IMR-90 (cell line): ENCODE measurements around the gene RAB42. TPM values are rescaled to one million over a fixed set of nuclear protein-coding genes. Genes with fewer than 3 reads are reported as not detected.

Experiments used
- ATAC-seq: fragments of 200-7000 bp; cut with Tn5 transposase; 2 replicates; pipeline ENCODE4 v1.9.1; 2020; ENCODE audit warnings: low read depth, mild to moderate bottlenecking, moderate library complexity
- Bru-seq: library from RNA; stranded (reverse); fragments of 400-500 nt; gene quantifications from one replicate; lab custom pipeline; 2021; lab: Mats Ljungman, UMichigan
- BruChase-seq, 2 experiments: library from RNA; stranded (reverse); fragments of 400-500 nt; gene quantifications; one replicate each; lab custom pipeline; 2021; lab: Mats Ljungman, UMichigan
- BruUV-seq: library from RNA; stranded (reverse); fragments of 400-500 nt; replicated peaks from 2 replicates; lab custom pipeline; 2021; lab: Mats Ljungman, UMichigan
- CTCF ChIA-PET: fragments of 300-600 bp; formaldehyde crosslinking; extraction: SDS; loops from one replicate; lab custom pipeline; 2021; ENCODE audit warnings: antibody characterized with exemption; lab: Yijun Ruan, JAX
- POLR2A ChIA-PET: fragments of 300-600 bp; sonication (Branson Sonifier 250); formaldehyde crosslinking; loops from one replicate; lab custom pipeline; 2022; ENCODE audit warnings: antibody characterized with exemption; ENCODE audit not compliant: unreplicated experiment; lab: Charles Lee
- DNase-seq: peaks from one replicate; pipeline ENCODE4 v3.0.0; 2013
- H2AFZ ChIP-seq: replicated peaks from 2 replicates; pipeline ENCODE3; 2013; ENCODE audit warnings: low read length, mild to moderate bottlenecking; ENCODE audit not compliant: poor library complexity
- H2AK5ac ChIP-seq: 2 replicates; pipeline ENCODE4 v1.6.1; 2013; ENCODE audit warnings: low read depth, low read length, inconsistent platforms
- H2AK9ac ChIP-seq: replicated peaks from 2 replicates; pipeline ENCODE3; 2013; ENCODE audit warnings: mild to moderate bottlenecking, low read depth, low read length, moderate library complexity; ENCODE audit not compliant: poor library complexity
- H2BK120ac ChIP-seq: 2 replicates; pipeline ENCODE4 v1.6.1; 2013; ENCODE audit warnings: low read depth, low read length, inconsistent platforms
- H2BK15ac ChIP-seq: 3 replicates; pipeline ENCODE4 v1.6.1; 2013; ENCODE audit warnings: low read depth, low read length, inconsistent platforms
- H2BK20ac ChIP-seq: 2 replicates; pipeline ENCODE4 v1.6.1; 2013; ENCODE audit warnings: low read depth, mild to moderate bottlenecking, inconsistent platforms, low read length, moderate library complexity
- H2BK5ac ChIP-seq: 2 replicates; pipeline ENCODE4 v1.6.1; 2013; ENCODE audit warnings: mild to moderate bottlenecking, low read depth, low read length, inconsistent platforms; ENCODE audit not compliant: poor library complexity, severe bottlenecking
- H3K14ac ChIP-seq: replicated peaks from 2 replicates; pipeline ENCODE4 v1.6.1; 2013; ENCODE audit warnings: low read depth, low read length, inconsistent platforms
- H3K18ac ChIP-seq: 2 replicates; pipeline ENCODE4 v1.6.1; 2013; ENCODE audit warnings: low read depth, low read length, control low read depth
- H3K23ac ChIP-seq: 2 replicates; pipeline ENCODE4 v1.6.1; 2013; ENCODE audit warnings: low read depth, low read length, inconsistent platforms
- H3K27ac ChIP-seq: 2 replicates; pipeline ENCODE4 v1.5.1; 2013; ENCODE audit warnings: mild to moderate bottlenecking, control low read depth, low read length; ENCODE audit not compliant: insufficient read depth
- H3K27me3 ChIP-seq: 2 replicates; pipeline ENCODE4 v1.6.1; 2013; ENCODE audit warnings: low read length; ENCODE audit not compliant: control insufficient read depth, insufficient read depth
- H3K36me3 ChIP-seq: 2 replicates; pipeline ENCODE4 v1.6.1; 2013; ENCODE audit warnings: low read length, mixed read lengths; ENCODE audit not compliant: control insufficient read depth, insufficient read depth
- H3K4ac ChIP-seq: 2 replicates; pipeline ENCODE4 v1.6.1; 2013; ENCODE audit warnings: low read depth, low read length, inconsistent platforms
- H3K4me1 ChIP-seq: 2 replicates; pipeline ENCODE4 v1.6.1; 2013; ENCODE audit warnings: low read length, mixed read lengths; ENCODE audit not compliant: control insufficient read depth, insufficient read depth
- H3K4me2 ChIP-seq: 2 replicates; pipeline ENCODE4 v1.6.1; 2013; ENCODE audit warnings: low read depth, mild to moderate bottlenecking, control low read depth, low read length, moderate library complexity
- H3K4me3 ChIP-seq: 2 replicates; pipeline ENCODE4 v1.5.1; 2013; ENCODE audit warnings: low read depth, mild to moderate bottlenecking, control low read depth, low read length, moderate library complexity; ENCODE audit not compliant: insufficient read depth
- H3K56ac ChIP-seq: 2 replicates; pipeline ENCODE4 v1.6.1; 2013; ENCODE audit warnings: low read length, inconsistent platforms; ENCODE audit not compliant: insufficient read depth; ENCODE audit errors: extremely low read depth
- H3K79me1 ChIP-seq, 2 experiments: 2 replicates each; pipeline ENCODE4 v1.6.1; 2013; ENCODE audit warnings: low read length in 2 of 2, inconsistent platforms in 1 of 2, low read depth in 1 of 2
- H3K9ac ChIP-seq: 2 replicates; pipeline ENCODE4 v1.6.1; 2013; ENCODE audit warnings: low read depth, low read length, control low read depth
- H3K9me1 ChIP-seq: 2 replicates; pipeline ENCODE4 v1.6.1; 2013; ENCODE audit warnings: low read length, inconsistent platforms; ENCODE audit not compliant: insufficient read depth
- H3K9me3 ChIP-seq: 2 replicates; pipeline ENCODE4 v1.6.1; 2013; ENCODE audit warnings: low read length; ENCODE audit not compliant: control insufficient read depth, insufficient read depth
- H4K20me1 ChIP-seq: 2 replicates; pipeline ENCODE4 v1.6.1; 2013; ENCODE audit warnings: low read length, inconsistent platforms; ENCODE audit not compliant: insufficient read depth
- H4K5ac ChIP-seq: 2 replicates; pipeline ENCODE4 v1.6.1; 2013; ENCODE audit warnings: mild to moderate bottlenecking, low read depth, low read length, control low read depth
- H4K8ac ChIP-seq, 2 experiments: 2 replicates each; pipeline ENCODE4 v1.6.1; 2013; ENCODE audit warnings: low read depth in 2 of 2, low read length in 2 of 2, control low read depth in 1 of 2, inconsistent platforms in 1 of 2
- H4K91ac ChIP-seq: 2 replicates; pipeline ENCODE4 v1.6.1; 2013; ENCODE audit warnings: low read depth, low read length, inconsistent platforms; ENCODE audit not compliant: insufficient read depth
- BHLHE40 ChIP-seq: fragments of 150-350 bp; IDR thresholded peaks from 2 replicates; pipeline ENCODE4 v1.6.1; 2016; ENCODE audit warnings: mild to moderate bottlenecking, low read depth, low read length
- CEBPB ChIP-seq: IDR thresholded peaks from 2 replicates; pipeline ENCODE4 v1.6.1; 2012; ENCODE audit warnings: low read depth, low read length, improper control_type of control experiment
- CHD1 ChIP-seq: IDR thresholded peaks from 2 replicates; pipeline ENCODE4 v1.6.1; 2012; ENCODE audit warnings: low read depth, low read length, improper control_type of control experiment
- FOS ChIP-seq: fragments of 150-350 bp; IDR thresholded peaks from 2 replicates; pipeline ENCODE4 v1.6.1; 2016; ENCODE audit warnings: low read depth, low read length
- MAFK ChIP-seq: IDR thresholded peaks from 2 replicates; pipeline ENCODE4 v1.6.1; 2012; ENCODE audit warnings: low read depth, low read length, improper control_type of control experiment
- MAZ ChIP-seq: IDR thresholded peaks from 2 replicates; pipeline ENCODE4 v1.6.1; 2012; ENCODE audit warnings: low read depth, mild to moderate bottlenecking, low read length, improper control_type of control experiment, moderate library complexity, borderline replicate concordance
- MXI1 ChIP-seq: IDR thresholded peaks from 2 replicates; pipeline ENCODE4 v1.6.1; 2012; ENCODE audit warnings: low read depth, mild to moderate bottlenecking, low read length, moderate library complexity, borderline replicate concordance
- NFE2L2 ChIP-seq: fragments of 150-350 bp; IDR thresholded peaks from 2 replicates; pipeline ENCODE4 v1.6.1; 2016; ENCODE audit warnings: low read depth, mild to moderate bottlenecking, low read length
- POLR2A ChIP-seq: IDR thresholded peaks from 2 replicates; pipeline ENCODE4 v1.6.1; 2012; ENCODE audit warnings: mild to moderate bottlenecking, low read depth, low read length
- RAD21 ChIP-seq: IDR thresholded peaks from 2 replicates; pipeline ENCODE4 v1.6.1; 2012; ENCODE audit warnings: low read length, improper control_type of control experiment
- RFX5 ChIP-seq: IDR thresholded peaks from 2 replicates; pipeline ENCODE4 v1.8.0; 2012; ENCODE audit warnings: low read depth, mild to moderate bottlenecking, low read length, moderate library complexity
- SMC3 ChIP-seq: fragments of 150-350 bp; IDR thresholded peaks from 2 replicates; pipeline ENCODE4 v1.6.1; 2016; ENCODE audit warnings: low read depth, mild to moderate bottlenecking, antibody characterized with exemption, low read length, moderate library complexity
- WGBS, 2 experiments: methylation state at CpG; one replicate each; pipeline versions ENCODE4 v1.1.5 to v1.1.7; 2013; ENCODE audit warnings: missing lambda C conversion rate in 2 of 2; ENCODE audit not compliant: insufficient read length in 1 of 2; ENCODE audit errors: extremely low coverage in 2 of 2; 5-methylcytosine and 5-hydroxymethylcytosine counted together
- dilution Hi-C: fragments of 300-500 bp; cut with HindIII; formaldehyde crosslinking; loops from one replicate; pipeline ENCODE4 v1.14.3; 2018; ENCODE audit warnings: low sequenced_read_pairs; ENCODE audit not compliant: unreplicated experiment
- in situ Hi-C: fragments of 300-500 bp; cut with MboI; formaldehyde crosslinking; loops from 3 replicates; pipeline ENCODE4 v1.14.3; 2019; ENCODE audit warnings: low sequenced_read_pairs, inconsistent platforms, mixed read lengths
- intact Hi-C: fragments of 100-400 bp; cut with micrococcal nuclease; formaldehyde crosslinking; loops from 2 replicates; pipeline ENCODE4 v1.10.0; 2022
- long read RNA-seq: library from polyadenylated mRNA; unstranded; transcript quantifications from one replicate; pipeline ENCODE4 v2.0.0, GENCODE V29; 2021; ENCODE audit not compliant: unreplicated experiment
- polyA plus RNA-seq, 3 experiments: library from polyadenylated mRNA; depleted of rRNA; stranded (reverse); fragments of >200 nt; gene quantifications; 2 replicates each; pipeline ENCODE4 v1.2.3, GENCODE V29; 2012; ENCODE audit warnings: low replicate concordance in 1 of 3
- total RNA-seq: library from RNA; depleted of rRNA; stranded (reverse); fragments of >200 nt; gene quantifications from 2 replicates; pipeline ENCODE4 v1.2.3, GENCODE V29; 2012; rRNA removed
- TF ChIP-seq, protein P1 (sequence below): fragments of 150-350 bp; IDR thresholded peaks from 2 replicates; pipeline ENCODE4 v1.6.1; 2017; ENCODE audit warnings: mild to moderate bottlenecking, antibody characterized with exemption, low read length, low read depth

The RAB42 gene, protein sequence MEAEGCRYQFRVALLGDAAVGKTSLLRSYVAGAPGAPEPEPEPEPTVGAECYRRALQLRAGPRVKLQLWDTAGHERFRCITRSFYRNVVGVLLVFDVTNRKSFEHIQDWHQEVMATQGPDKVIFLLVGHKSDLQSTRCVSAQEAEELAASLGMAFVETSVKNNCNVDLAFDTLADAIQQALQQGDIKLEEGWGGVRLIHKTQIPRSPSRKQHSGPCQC
- 0.83 and 0.90 TPM in 2 replicates for total RNA-seq
- 0.36 and 0.77 TPM in 2 replicates for polyA plus RNA-seq (2012; rRNA removed)
- 0.66 and 1.3 TPM in 2 replicates for polyA plus RNA-seq (2012; cell fraction: cytosol; rRNA removed)
- 0.22 and 0.24 TPM in 2 replicates for polyA plus RNA-seq (2012; cell fraction: nucleus; rRNA removed; ENCODE audit: low replicate concordance)
- percentile 23 among the genes with signal in this experiment for Bru-seq, nascent RNA
- percentile 32 among the genes with signal in this experiment for BruChase-seq, experiment 1, labeled RNA remaining after a 6-hour chase
- BruChase-seq, experiment 2, labeled RNA remaining after a 2-hour chase: percentile 41 among the genes with signal in this experiment
- long read RNA-seq, partial matches to known transcripts: 0 of 2 reads
- long read RNA-seq, other reads (novel, unspliced or antisense): 1 of 2 reads

DNA sequence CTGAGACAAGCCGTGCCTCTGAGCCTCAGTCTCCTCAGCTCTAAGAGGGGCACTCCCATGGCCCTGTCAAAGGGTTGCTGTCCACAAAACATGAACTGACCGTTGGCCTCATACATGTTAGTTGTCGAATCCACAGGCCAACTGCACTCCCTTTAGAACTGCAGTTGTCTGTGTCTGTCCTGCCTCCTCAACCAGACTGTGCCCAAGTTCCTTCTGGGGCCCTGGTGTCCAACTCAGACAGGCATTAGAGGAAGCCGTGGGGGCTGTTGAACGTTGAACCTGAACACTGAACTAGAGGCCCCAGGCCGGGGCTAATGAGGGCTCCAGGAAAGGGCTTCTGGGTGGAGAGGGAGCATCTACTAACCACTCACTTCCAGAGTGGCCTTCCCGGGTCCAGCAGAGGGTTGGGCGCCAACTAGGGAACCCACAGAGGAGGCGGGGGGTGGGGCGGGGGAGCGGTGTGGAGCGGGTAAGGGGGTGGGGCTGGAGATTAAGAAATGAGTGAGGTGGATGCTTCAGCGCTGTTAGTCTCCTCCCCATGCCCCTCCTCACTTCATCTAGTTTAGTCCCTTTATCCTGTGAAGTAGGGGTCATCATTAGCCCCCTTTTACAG lies at the start of gene RAB42:
RAB42 (plus strand) TSS at position 558 of the 613 bp plus-strand sequence. CDS start 247 bp downstream, outside the sequence.
- peak within 1 kb of the TSS; percentile 86 for H2AFZ ChIP-seq
- no peaks in the 10 kb centered on the region for H3K36me3 ChIP-seq
- H4K5ac ChIP-seq: no peak within 1 kb of the TSS; the same call in 1 of the 2 replicates
- in situ Hi-C loops: no loop called here
- no peak within 1 kb of the TSS for H3K27ac ChIP-seq
- H4K20me1 ChIP-seq: no peaks in the 10 kb centered on the region
- no peak within 1 kb of the TSS for H3K18ac ChIP-seq
- H3K4me1 ChIP-seq: peaks cover 6% of the 10 kb centered on the region
- peak within 1 kb of the TSS; percentile 35; the same call in 1 of the 2 replicates for H3K4ac ChIP-seq
- no peaks in the 10 kb centered on the region for H3K9me3 ChIP-seq
- H2BK20ac ChIP-seq: no peak within 1 kb of the TSS
- POLR2A ChIA-PET: no interaction called here
- 83% methylated on average over 3 of the region's 13 CpGs; no CpG with 5 or more reads in 1 of the 2 experiments for WGBS, 2 experiments
- H4K91ac ChIP-seq: no peak within 1 kb of the TSS
- TF ChIP-seq NFE2L2: no peak
- TF ChIP-seq RFX5: no peak
- TF ChIP-seq RAD21: no peak
- TF ChIP-seq MXI1: no peak
- no peak for TF ChIP-seq CEBPB
- TF ChIP-seq CHD1: no peak
- TF ChIP-seq, protein P1, sequence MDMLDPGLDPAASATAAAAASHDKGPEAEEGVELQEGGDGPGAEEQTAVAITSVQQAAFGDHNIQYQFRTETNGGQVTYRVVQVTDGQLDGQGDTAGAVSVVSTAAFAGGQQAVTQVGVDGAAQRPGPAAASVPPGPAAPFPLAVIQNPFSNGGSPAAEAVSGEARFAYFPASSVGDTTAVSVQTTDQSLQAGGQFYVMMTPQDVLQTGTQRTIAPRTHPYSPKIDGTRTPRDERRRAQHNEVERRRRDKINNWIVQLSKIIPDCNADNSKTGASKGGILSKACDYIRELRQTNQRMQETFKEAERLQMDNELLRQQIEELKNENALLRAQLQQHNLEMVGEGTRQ: no peak
- no peak for TF ChIP-seq MAFK
- TF ChIP-seq MAZ: no peak
- no peak for TF ChIP-seq SMC3
- TF ChIP-seq FOS: no peak
- no peak for TF ChIP-seq POLR2A
- no peak for TF ChIP-seq BHLHE40
- H3K56ac ChIP-seq: no peak within 1 kb of the TSS
- peaks cover 3% of the 10 kb centered on the region for H3K9me1 ChIP-seq
- H3K23ac ChIP-seq: peak within 1 kb of the TSS; percentile 85
- H3K79me1 ChIP-seq: no peaks in the 10 kb centered on the region
- peak within 1 kb of the TSS; percentile 5; the same call in 1 of the 2 replicates for H2AK5ac ChIP-seq
- dilution Hi-C loops: no loop called here
- peak within 1 kb of the TSS; percentile 91 for H2AK9ac ChIP-seq
- peak within 1 kb of the TSS; percentile 40 for H3K4me3 ChIP-seq
- ATAC-seq (peak; percentile 52), DNase-seq (no peak)
- intact Hi-C loops: no loop called here
- H2BK5ac ChIP-seq: no peak within 1 kb of the TSS
- peak within 1 kb of the TSS; percentile 87 for H3K4me2 ChIP-seq
- BruUV-seq: no TSS peak
- H2BK15ac ChIP-seq: no peak within 1 kb of the TSS
- H4K8ac ChIP-seq: peak within 1 kb of the TSS; percentile 51 to 77; a peak in 2 of 4 replicates
- peak within 1 kb of the TSS; percentile 59 for H3K14ac ChIP-seq
- CTCF ChIA-PET: no interaction called here
- H3K27me3 ChIP-seq: no peaks in the 10 kb centered on the region
- peak within 1 kb of the TSS; percentile 44 for H3K9ac ChIP-seq
- peak within 1 kb of the TSS; percentile 64 for H2BK120ac ChIP-seq
